Upper lobe of left lung (tissue), 6 donors: ENCODE data around the gene UBE3D. TPM values are rescaled to one million over a fixed set of nuclear protein-coding genes. Genes with fewer than 3 reads are reported as not detected.
"Not testable (repeated sequence)": the region's sequence is repeated elsewhere in the genome, so short reads cannot be mapped to it uniquely, and the experiment has no call there.

Experiments
- ATAC-seq, 2 donors: fragments of 200-7000 bp; cut with Tn5 transposase; one replicate each; pipeline ENCODE4 v1.9.1; 2022; ENCODE audit warnings: mild to moderate bottlenecking in 2 of 2, moderate library complexity in 2 of 2; ENCODE audit not compliant: low FRiP score in 2 of 2
- DNase-seq, 2 donors: peaks; one replicate each; pipeline ENCODE4 v3.0.0-alpha.2; 2019 to 2020
- H3K27ac ChIP-seq, 4 donors: fragments of 200-600 bp; sonication (generic); one replicate each; pipeline ENCODE4 v1.5.1; 2016 to 2019
- H3K27me3 ChIP-seq, 4 donors: fragments of 200-600 bp; sonication (generic); one replicate each; pipeline ENCODE4 v1.5.1; 2017 to 2019
- H3K36me3 ChIP-seq, 4 donors: fragments of 200-600 bp; sonication (generic); one replicate each; pipeline ENCODE4 v1.5.1; 2016 to 2019
- H3K4me1 ChIP-seq, 4 donors: fragments of 200-600 bp; sonication (generic); one replicate each; pipeline ENCODE4 v1.5.1; 2018 to 2019
- H3K4me3 ChIP-seq, 4 donors: fragments of 200-600 bp; sonication (generic); one replicate each; pipeline ENCODE4 v1.5.1; 2017 to 2019; ENCODE audit warnings: mild to moderate bottlenecking in 2 of 4, moderate library complexity in 1 of 4
- H3K9me3 ChIP-seq, 4 donors: fragments of 200-600 bp; sonication (generic); one replicate each; pipeline ENCODE4 v1.5.1; 2018 to 2019
- EP300 ChIP-seq, 4 donors: sonication (generic); formaldehyde crosslinking; IDR thresholded peaks; one replicate each; pipeline ENCODE4 v1.5.1; 2017; ENCODE audit warnings: antibody characterized with exemption in 4 of 4, control low read depth in 2 of 4
- POLR2A ChIP-seq, 4 donors: fragments of 450-650 bp; IDR thresholded peaks; one replicate each; pipeline ENCODE4 v1.5.1; 2016 to 2017; ENCODE audit warnings: antibody characterized with exemption in 4 of 4, mild to moderate bottlenecking in 2 of 4
- POLR2AphosphoS5 ChIP-seq, 2 donors: sonication (generic); formaldehyde crosslinking; IDR thresholded peaks; one replicate each; pipeline ENCODE4 v1.5.1; 2017; ENCODE audit warnings: antibody characterized with exemption in 2 of 2
- WGBS, 2 donors: methylation state at CpG; one replicate each; pipeline ENCODE4 v1.1.5; 2017 to 2018; 5-methylcytosine and 5-hydroxymethylcytosine counted together
- total RNA-seq, 6 donors: library from RNA; depleted of rRNA in 4 of 6; stranded (reverse); fragments of >200 nt in 4 of 6; gene quantifications; one replicate each; pipeline versions ENCODE4 v1.1.0 to v1.2.1, GENCODE V29; 2016 to 2021
- TF ChIP-seq, protein P1 (sequence below), 6 experiments: fragments of 450-650 bp in 4 of 6; fragments of 200-600 bp in 2 of 6; sonication (generic) in 2 of 6; IDR thresholded peaks; one replicate each; pipeline ENCODE4 v1.5.1; 2016 to 2019; ENCODE audit warnings: antibody characterized with exemption in 6 of 6
- donor health status: DM: no; HTN: no; CAD: no; lungs with moderate emphysema.
- donor health status: DM: no; HTN: yes; CAD: no; lungs with severe emphysema.

The UBE3D gene
- total RNA-seq, 6 donors from 2014 or later = 4.0 to 20.7 (median 8.7) TPM

- H3K4me1 ChIP-seq = no peaks in the 10 kb centered on the region
- no peak for DNase-seq
- H3K27me3 ChIP-seq = no peaks in the 10 kb centered on the region
- peaks cover 0 to 12% (median 8%) of the 10 kb centered on the region in 4 donors for H3K9me3 ChIP-seq
- TF ChIP-seq, protein P1, sequence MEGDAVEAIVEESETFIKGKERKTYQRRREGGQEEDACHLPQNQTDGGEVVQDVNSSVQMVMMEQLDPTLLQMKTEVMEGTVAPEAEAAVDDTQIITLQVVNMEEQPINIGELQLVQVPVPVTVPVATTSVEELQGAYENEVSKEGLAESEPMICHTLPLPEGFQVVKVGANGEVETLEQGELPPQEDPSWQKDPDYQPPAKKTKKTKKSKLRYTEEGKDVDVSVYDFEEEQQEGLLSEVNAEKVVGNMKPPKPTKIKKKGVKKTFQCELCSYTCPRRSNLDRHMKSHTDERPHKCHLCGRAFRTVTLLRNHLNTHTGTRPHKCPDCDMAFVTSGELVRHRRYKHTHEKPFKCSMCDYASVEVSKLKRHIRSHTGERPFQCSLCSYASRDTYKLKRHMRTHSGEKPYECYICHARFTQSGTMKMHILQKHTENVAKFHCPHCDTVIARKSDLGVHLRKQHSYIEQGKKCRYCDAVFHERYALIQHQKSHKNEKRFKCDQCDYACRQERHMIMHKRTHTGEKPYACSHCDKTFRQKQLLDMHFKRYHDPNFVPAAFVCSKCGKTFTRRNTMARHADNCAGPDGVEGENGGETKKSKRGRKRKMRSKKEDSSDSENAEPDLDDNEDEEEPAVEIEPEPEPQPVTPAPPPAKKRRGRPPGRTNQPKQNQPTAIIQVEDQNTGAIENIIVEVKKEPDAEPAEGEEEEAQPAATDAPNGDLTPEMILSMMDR (IDR thresholded peaks at IDR 0.05) = no peak
- TF ChIP-seq POLR2A (IDR thresholded peaks at IDR 0.05) (no peak), EP300 (IDR thresholded peaks at IDR 0.05) (no peak), POLR2AphosphoS5 (IDR thresholded peaks at IDR 0.05) (no peak)
- no peak overlapping the region for H3K27ac ChIP-seq
- no peak for ATAC-seq
- H3K36me3 ChIP-seq = peaks cover 0 to 10% (median 4%) of the 10 kb centered on the region in 4 donors
- WGBS, 2 donors = 93 to 96% methylated on average over 6 of the region's 6 CpGs
- H3K4me3 ChIP-seq = no peak overlapping the region
Observed at GRCh38 chr6:83031689-83032088, 34.0 kb downstream of the UBE3D start.

- TF ChIP-seq, protein P1 (IDR thresholded peaks at IDR 0.05) = no peak
- no peak for TF ChIP-seq POLR2A (IDR thresholded peaks at IDR 0.05)
- no peak for TF ChIP-seq EP300 (IDR thresholded peaks at IDR 0.05)
- no peak for TF ChIP-seq POLR2AphosphoS5 (IDR thresholded peaks at IDR 0.05)
- peaks cover 0 to 3% (median 0%) of the 10 kb centered on the region in 4 donors for H3K9me3 ChIP-seq
- no peak overlapping the region for H3K4me3 ChIP-seq
- DNase-seq (no peak), ATAC-seq (no peak)
- no peaks in the 10 kb centered on the region for H3K27me3 ChIP-seq
- 93 to 97% methylated on average over 4 of the region's 4 CpGs for WGBS, 2 donors
- no peaks in the 10 kb centered on the region for H3K4me1 ChIP-seq
- peaks cover 0 to 24% (median 0%) of the 10 kb centered on the region in 4 donors for H3K36me3 ChIP-seq
- no peak overlapping the region for H3K27ac ChIP-seq
Observed at GRCh38 chr6:83019741-83020140, 45.9 kb downstream of the UBE3D start.

- not testable (repeated sequence) for H3K36me3 ChIP-seq, H3K27me3 ChIP-seq, H3K27ac ChIP-seq, ATAC-seq, H3K9me3 ChIP-seq, H3K4me3 ChIP-seq, DNase-seq
- H3K4me1 ChIP-seq = peaks cover 0 to 13% (median 6%) of the 10 kb centered on the region in 4 donors
- WGBS, 2 donors = 69 to 80% methylated on average over 3 of the region's 3 CpGs
Observed at GRCh38 chr6:83011131-83011530, 54.5 kb downstream of the UBE3D start.

DNA sequence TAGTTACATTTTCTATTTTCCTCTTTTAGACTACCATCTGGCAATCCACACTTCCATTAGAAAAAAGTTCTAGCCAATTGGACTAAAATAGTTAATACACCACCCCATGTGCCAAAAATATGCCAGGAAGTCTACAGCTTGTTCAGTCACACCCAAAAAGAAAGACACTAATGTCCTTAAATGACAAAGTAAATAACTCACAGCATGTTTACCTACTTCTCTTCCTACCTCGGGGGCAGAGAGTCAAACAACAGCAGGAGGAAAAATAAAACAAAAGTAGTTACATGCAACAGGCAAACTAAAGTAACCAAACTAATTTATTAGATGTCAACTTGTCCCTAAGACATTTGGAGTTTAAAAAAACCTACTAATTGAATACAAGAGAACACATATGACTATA, 57.0 kb downstream of the UBE3D start:
- Histone ChIP-seq H3K36me3 (no peaks in the 10 kb centered on the region), H3K4me3 (no peak overlapping the region), H3K4me1 (peaks cover 0 to 13% (median 6%) of the 10 kb centered on the region in 4 donors), H3K27me3 (no peaks in the 10 kb centered on the region), H3K9me3 (no peaks in the 10 kb centered on the region), H3K27ac (no peak overlapping the region)
- no peak for TF ChIP-seq EP300 (IDR thresholded peaks at IDR 0.05)
- no peak for TF ChIP-seq POLR2A (IDR thresholded peaks at IDR 0.05)
- no peak for TF ChIP-seq POLR2AphosphoS5 (IDR thresholded peaks at IDR 0.05)
- TF ChIP-seq, protein P1 (IDR thresholded peaks at IDR 0.05) = no peak
- ATAC-seq (no peak), DNase-seq (no peak)
- 14 to 28% methylated on average over 1 of the region's 1 CpG for WGBS, 2 donors

DNA sequence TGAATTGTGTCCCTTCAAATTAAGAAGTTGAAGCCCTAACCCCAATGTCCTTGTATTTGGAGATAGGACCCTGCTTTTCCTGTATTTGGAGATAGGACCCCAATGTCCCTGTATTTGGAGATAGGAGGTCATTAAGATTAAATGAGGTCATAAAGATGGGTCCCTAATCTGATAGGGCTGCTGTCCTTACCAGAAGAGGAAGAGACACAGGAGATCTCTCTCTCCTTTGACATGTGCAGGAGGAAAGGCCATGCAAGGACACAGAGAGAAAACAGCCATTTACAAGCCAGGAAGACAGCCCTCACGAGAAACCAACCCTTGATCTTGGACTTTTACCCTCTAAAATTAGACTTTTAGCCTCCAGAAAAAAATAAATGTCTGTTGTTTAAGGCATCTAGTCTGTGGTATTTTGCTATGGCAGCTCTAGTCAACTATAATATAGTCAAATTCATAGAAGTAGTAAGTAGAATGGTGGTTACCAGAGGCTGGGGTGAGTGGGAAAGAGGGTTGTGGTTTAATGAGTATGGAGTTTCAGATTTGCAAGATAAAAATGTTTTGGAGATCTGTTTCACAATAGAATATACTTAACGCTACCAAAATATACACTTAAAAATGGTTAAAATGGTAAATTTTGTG, 59.3 kb downstream of the UBE3D start:
- no peaks in the 10 kb centered on the region for H3K36me3 ChIP-seq
- no peak overlapping the region for H3K27ac ChIP-seq
- DNase-seq (no peak), ATAC-seq (no peak)
- H3K9me3 ChIP-seq = no peaks in the 10 kb centered on the region
- H3K27me3 ChIP-seq = no peaks in the 10 kb centered on the region
- no peak overlapping the region for H3K4me3 ChIP-seq
- TF ChIP-seq, protein P1 (IDR thresholded peaks at IDR 0.05) = no peak
- TF ChIP-seq EP300 (IDR thresholded peaks at IDR 0.05) = no peak
- TF ChIP-seq POLR2AphosphoS5 (IDR thresholded peaks at IDR 0.05) = no peak
- TF ChIP-seq POLR2A (IDR thresholded peaks at IDR 0.05) = no peak
- peaks cover 0 to 13% (median 6%) of the 10 kb centered on the region in 4 donors for H3K4me1 ChIP-seq
- 83 to 94% methylated on average over 2 of the region's 2 CpGs for WGBS, 2 donors
